ENCODE data around the gene A2ML1. TPM values are rescaled to one million over a fixed set of nuclear protein-coding genes. Genes with fewer than 3 reads are reported as not detected.

A2ML1 gene
- total and polyA plus RNA-seq, 12 donors = 0.13 to 0.20 TPM; not detected in 10

DNA sequence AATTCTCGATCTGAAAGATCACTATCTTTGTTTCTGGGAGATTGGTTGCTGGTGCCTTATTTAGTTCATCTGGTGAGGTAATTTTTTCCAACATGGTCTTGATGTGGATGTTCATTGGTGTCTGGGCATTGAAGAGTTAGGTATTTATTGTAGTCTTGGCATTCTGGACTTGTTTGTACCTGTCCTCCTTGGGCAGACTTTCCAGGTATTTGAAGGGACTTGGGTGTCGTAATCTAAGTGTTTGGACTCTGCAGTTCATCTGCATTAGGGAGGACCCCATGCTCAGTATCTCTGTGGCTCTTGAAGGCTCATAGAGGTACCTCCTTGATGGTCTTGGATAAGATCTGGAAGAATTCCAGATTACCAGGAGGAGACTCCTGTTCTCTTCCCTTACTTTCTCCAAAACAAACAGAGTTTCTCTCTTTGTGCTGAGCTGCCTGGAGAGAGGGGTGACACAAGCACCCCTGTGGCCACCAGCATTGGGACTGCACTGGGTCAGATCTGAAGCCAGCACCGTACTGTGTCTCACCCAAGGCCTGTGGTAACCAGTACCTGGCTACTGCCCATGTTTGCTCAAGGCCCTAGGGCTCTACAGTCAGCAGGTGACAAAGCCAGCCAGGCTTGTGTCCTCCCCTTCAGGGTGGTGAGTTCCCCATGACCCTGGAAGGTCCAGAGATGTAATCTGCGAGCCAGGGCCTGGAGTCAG, 5.3 kb downstream of the A2ML1 start:
- H3K4me3 ChIP-seq = no peak overlapping the region
- no peak overlapping the region for H3K27ac ChIP-seq
- DNase-seq = no peak
- 86 to 87% methylated on average over 4 of the region's 4 CpGs for WGBS, 2 donors
- TF ChIP-seq CTCF (IDR thresholded peaks at IDR 0.05) = no peak
- no peaks in the 10 kb centered on the region for H3K4me1 ChIP-seq
- H3K36me3 ChIP-seq = no peaks in the 10 kb centered on the region
- no peak for ATAC-seq
- intact Hi-C loops (cut with DNase I) = loop anchor here in 1 of 10 donors (10.0 kb wide), 1 partner anchor 143 kb away; no protein-coding TSS in a partner anchor
- no peaks in the 10 kb centered on the region for H3K27me3 ChIP-seq
- peaks cover 0 to 15% (median 3%) of the 10 kb centered on the region in 11 donors for H3K9me3 ChIP-seq

DNA sequence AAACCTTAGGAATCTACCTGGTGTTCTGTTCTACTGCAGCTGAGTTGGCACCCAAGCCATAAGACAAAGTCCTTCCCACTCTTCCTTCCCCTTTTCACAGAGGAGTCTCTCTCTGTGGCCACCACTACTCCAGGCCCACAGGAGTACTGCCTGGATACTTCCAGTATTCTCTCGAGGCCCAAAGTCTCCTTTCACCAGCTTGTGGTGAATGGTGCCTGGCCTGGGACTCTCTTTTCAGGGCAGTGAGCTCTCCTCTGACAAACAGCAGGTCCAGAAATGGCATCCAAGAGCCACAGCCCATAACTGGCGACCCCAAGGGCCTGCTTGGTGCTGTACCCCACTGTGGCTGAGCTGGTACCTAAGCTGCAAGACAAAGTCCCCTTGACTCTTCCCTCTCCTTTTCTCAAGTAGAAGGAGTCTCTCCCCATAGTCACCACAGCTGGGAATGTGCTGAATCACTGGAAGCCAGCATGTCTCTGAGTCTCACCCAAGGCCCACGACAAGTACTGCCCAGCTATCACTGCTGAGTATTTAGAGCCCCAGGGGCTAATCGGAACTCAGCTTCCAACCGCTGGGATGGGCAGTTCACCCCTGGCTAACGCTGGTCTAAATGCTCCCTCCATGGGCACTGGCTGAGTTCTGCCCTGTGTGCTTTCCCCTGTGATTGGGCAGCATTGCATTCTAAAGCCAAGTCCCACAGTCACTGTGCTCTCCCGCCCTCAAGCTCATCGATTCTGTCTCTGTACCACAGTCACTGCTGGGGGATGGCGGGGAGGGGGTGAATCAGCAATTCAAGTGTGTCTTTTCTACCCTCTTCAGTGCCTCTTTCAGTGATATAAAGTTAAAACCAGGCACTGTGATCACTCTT, 6.1 kb downstream of the A2ML1 start:
- DNase-seq (no peak), ATAC-seq (no peak)
- Histone ChIP-seq H3K36me3 (no peaks in the 10 kb centered on the region), H3K4me1 (no peaks in the 10 kb centered on the region), H3K27ac (no peak overlapping the region), H3K27me3 (no peaks in the 10 kb centered on the region), H3K4me3 (no peak overlapping the region), H3K9me3 (peaks cover 0 to 15% (median 3%) of the 10 kb centered on the region in 11 donors)
- 75 to 79% methylated on average over 9 of the region's 9 CpGs for WGBS, 2 donors
- intact Hi-C loops (cut with DNase I) = loop anchor here in 1 of 10 donors (10.0 kb wide), 1 partner anchor 144 kb away; no protein-coding TSS in a partner anchor
- TF ChIP-seq CTCF (IDR thresholded peaks at IDR 0.05) = no peak

GRCh38 chr12:8829125-8829518, 6.7 kb downstream of the A2ML1 start:
- H3K4me3 ChIP-seq = no peak overlapping the region
- H3K9me3 ChIP-seq = peaks cover 0 to 15% (median 3%) of the 10 kb centered on the region in 11 donors
- no peaks in the 10 kb centered on the region for H3K36me3 ChIP-seq
- DNase-seq = no peak
- H3K4me1 ChIP-seq = no peaks in the 10 kb centered on the region
- ATAC-seq = no peak
- H3K27ac ChIP-seq = no peak overlapping the region
- no peak for TF ChIP-seq CTCF (IDR thresholded peaks at IDR 0.05)
- intact Hi-C loops (cut with DNase I) = loop anchor here in 1 of 10 donors (10.0 kb wide), 1 partner anchor 144 kb away; no protein-coding TSS in a partner anchor
- 75 to 77% methylated on average over 5 of the region's 5 CpGs for WGBS, 2 donors
- H3K27me3 ChIP-seq = no peaks in the 10 kb centered on the region

GRCh38 chr12:8829621-8830020, 7.2 kb downstream of the A2ML1 start:
- WGBS, 2 donors = 82 to 91% methylated on average over 7 of the region's 7 CpGs
- intact Hi-C loops (cut with DNase I) = loop anchor here in 1 of 10 donors (10.0 kb wide), 1 partner anchor 145 kb away; no protein-coding TSS in a partner anchor

More at GRCh38 chr12:8829621-8830020, 7.2 kb downstream of the A2ML1 start:
- no peak for DNase-seq
- peaks cover 0 to 15% (median 3%) of the 10 kb centered on the region in 11 donors for H3K9me3 ChIP-seq
- H3K27me3 ChIP-seq = no peaks in the 10 kb centered on the region
- no peak for TF ChIP-seq CTCF (IDR thresholded peaks at IDR 0.05)
- ATAC-seq = no peak
- H3K27ac ChIP-seq = no peak overlapping the region
- H3K4me3 ChIP-seq = no peak overlapping the region
- no peaks in the 10 kb centered on the region for H3K36me3 ChIP-seq
- H3K4me1 ChIP-seq = no peaks in the 10 kb centered on the region

Data from heart right ventricle (tissue), 16 donors.